ENCODE data around the gene SH3PXD2A.

GRCh38 chr10:103580430-103580829, 274.9 kb downstream of the SH3PXD2A start:
- TF ChIP-seq ZBTB8A (tag by site-specific recombination; IDR thresholded peaks at IDR 0.05) (no peak), CTCF (tag by site-specific recombination; IDR thresholded peaks at IDR 0.05) (no peak), ZNF24 (tag by site-specific recombination; IDR thresholded peaks at IDR 0.05) (no peak), ZNF423 (tag by site-specific recombination; IDR thresholded peaks at IDR 0.05) (no peak), REST (tag by site-specific recombination; IDR thresholded peaks at IDR 0.05) (no peak), ZNF121 (tag by site-specific recombination; IDR thresholded peaks at IDR 0.05) (no peak), MYNN (tag by site-specific recombination; IDR thresholded peaks at IDR 0.05; ENCODE audit: borderline replicate concordance) (no peak), TCF7L2 (IDR thresholded peaks at IDR 0.05; ENCODE audit: borderline replicate concordance, low read depth, low read length) (no peak), GLIS1 (tag by site-specific recombination; IDR thresholded peaks at IDR 0.05) (no peak)
